ENCODE measurements around the gene MAST4. TPM values are rescaled to one million over a fixed set of nuclear protein-coding genes. Genes with fewer than 3 reads are reported as not detected.

MAST4 gene
- total RNA-seq, 1 donor from 2014 or later, result 19.1 TPM

DNA sequence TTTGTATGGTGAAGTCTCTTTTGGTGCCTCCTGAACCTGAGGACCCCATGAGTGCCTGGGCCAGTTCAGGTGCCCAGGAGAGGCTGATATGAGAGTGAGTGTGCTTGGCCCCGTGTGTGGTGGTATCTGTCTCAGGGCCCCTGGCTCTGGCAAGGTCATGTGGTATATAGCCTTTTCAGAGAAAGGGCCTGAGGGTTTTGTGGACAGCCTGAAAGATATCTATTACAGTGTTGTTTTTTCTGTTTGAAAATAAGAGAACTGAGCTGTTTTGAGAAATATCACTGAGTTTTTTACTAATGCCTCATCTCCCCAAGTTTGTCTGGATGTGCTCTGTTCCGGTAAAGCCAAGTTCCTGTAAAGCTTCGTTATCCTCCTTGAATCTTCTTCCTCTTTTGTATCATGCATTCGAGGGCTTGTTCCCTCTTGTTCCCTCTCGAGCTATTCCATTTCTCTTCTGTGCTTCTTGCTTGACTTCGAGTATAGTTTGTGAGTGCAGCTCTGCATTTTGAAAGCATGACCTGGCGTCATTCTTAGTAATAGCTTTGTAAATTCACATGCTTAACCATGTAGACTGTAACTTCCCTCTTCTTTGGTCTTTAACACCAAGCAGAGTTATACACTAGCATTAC is 122.3 kb downstream of the MAST4 start:
- DNase-seq (ENCODE audit: low read depth), result no peak
- TF ChIP-seq, protein P1, sequence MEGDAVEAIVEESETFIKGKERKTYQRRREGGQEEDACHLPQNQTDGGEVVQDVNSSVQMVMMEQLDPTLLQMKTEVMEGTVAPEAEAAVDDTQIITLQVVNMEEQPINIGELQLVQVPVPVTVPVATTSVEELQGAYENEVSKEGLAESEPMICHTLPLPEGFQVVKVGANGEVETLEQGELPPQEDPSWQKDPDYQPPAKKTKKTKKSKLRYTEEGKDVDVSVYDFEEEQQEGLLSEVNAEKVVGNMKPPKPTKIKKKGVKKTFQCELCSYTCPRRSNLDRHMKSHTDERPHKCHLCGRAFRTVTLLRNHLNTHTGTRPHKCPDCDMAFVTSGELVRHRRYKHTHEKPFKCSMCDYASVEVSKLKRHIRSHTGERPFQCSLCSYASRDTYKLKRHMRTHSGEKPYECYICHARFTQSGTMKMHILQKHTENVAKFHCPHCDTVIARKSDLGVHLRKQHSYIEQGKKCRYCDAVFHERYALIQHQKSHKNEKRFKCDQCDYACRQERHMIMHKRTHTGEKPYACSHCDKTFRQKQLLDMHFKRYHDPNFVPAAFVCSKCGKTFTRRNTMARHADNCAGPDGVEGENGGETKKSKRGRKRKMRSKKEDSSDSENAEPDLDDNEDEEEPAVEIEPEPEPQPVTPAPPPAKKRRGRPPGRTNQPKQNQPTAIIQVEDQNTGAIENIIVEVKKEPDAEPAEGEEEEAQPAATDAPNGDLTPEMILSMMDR (IDR thresholded peaks at IDR 0.05; ENCODE audit: insufficient read depth, low read length, poor library complexity, severe bottlenecking), result no peak
- Histone ChIP-seq H3K36me3 (ENCODE audit: control insufficient read depth, insufficient read depth, low read length) (no peaks in the 10 kb centered on the region), H3K27me3 (ENCODE audit: control insufficient read depth, insufficient read depth, low read length) (no peaks in the 10 kb centered on the region), H3K4me3 (ENCODE audit: low read depth, low read length) (no peak overlapping the region)

DNA sequence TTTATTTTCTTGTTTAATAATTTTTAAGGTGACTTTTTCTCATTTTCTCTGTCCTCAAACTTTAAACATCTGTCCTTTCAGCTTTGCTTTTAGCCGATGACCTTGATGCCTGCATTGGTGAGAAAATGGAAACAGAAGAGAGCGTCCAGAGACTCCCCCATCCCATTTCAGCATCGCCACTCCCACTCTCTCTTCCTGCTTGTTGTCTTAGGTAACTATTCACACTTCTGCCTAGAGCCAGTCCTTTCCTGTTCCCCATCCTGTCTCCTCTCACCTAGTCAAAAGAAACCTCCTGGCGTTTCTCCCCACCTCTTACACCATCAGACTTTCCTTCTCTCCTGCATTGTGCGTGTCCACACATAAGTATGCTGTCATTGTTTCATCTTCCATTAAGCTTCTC is 124.6 kb downstream of the MAST4 start:
- no peaks in the 10 kb centered on the region for H3K36me3 ChIP-seq (ENCODE audit: control insufficient read depth, insufficient read depth, low read length)
- no peak overlapping the region for H3K4me3 ChIP-seq (ENCODE audit: low read depth, low read length)
- no peak for DNase-seq (ENCODE audit: low read depth)
- H3K27me3 ChIP-seq (ENCODE audit: control insufficient read depth, insufficient read depth, low read length), result no peaks in the 10 kb centered on the region
- TF ChIP-seq, protein P1 (IDR thresholded peaks at IDR 0.05; ENCODE audit: insufficient read depth, low read length, poor library complexity, severe bottlenecking), result no peak

DNA sequence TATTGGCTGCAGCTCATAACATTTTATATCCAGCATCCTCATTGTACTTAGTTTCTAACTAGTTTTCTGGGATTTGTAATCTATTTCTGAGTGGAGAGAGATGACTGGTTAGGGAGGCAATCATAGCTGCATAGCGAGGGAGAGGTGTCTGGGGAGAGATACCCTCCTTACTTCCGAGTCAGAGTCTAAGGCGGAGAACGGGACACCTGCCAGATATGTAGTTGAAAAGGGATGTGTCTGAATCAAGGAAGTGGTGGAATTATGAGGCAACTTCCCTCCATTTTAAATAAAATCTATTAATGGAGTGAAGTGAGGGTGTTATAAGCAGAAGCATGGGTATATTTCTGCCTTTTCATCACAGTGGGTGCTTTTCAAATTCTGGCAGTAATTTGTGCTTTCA is 126.5 kb downstream of the MAST4 start:
- TF ChIP-seq, protein P1 (IDR thresholded peaks at IDR 0.05; ENCODE audit: insufficient read depth, low read length, poor library complexity, severe bottlenecking), result no peak
- H3K27me3 ChIP-seq (ENCODE audit: control insufficient read depth, insufficient read depth, low read length), result no peaks in the 10 kb centered on the region
- no peak overlapping the region for H3K4me3 ChIP-seq (ENCODE audit: low read depth, low read length)
- no peak for DNase-seq (ENCODE audit: low read depth)
- no peaks in the 10 kb centered on the region for H3K36me3 ChIP-seq (ENCODE audit: control insufficient read depth, insufficient read depth, low read length)

DNA sequence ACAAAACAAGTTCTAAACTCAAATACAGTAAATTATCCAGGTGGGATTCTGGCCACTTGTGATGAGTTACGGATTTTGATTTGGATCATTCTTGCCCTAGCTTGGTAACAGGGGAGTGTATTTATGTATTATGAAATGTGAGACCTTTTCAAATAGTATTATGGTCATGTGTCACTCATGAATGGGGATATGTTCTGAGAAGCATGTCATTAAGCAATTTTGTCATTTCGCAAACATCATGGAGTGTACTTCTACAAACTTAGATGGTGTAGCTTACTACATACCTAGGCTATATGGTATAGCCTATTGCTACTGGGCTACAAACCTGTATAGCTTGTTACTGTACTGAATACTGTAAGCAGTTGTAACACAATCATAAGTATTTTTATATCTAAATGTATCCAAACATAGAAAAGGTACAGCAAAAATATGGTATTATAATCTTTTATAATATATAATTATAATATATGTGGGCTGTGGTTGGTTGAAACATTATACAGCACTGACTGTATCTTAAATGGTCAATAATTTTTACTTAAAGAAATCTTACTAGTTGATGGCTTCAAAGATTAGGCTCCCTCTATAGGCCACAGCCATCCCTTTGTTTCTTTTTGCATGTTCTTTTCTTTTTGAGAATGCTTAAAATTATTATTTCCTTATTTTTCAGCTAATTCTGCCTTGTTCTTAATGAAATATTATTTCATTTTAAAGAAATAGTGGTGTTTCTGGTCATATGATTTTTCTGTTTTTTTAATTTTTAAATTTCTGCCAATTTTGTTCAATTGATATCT is 128.4 kb downstream of the MAST4 start:
- no peaks in the 10 kb centered on the region for H3K27me3 ChIP-seq (ENCODE audit: control insufficient read depth, insufficient read depth, low read length)
- H3K4me3 ChIP-seq (ENCODE audit: low read depth, low read length), result no peak overlapping the region
- no peaks in the 10 kb centered on the region for H3K36me3 ChIP-seq (ENCODE audit: control insufficient read depth, insufficient read depth, low read length)
- DNase-seq (ENCODE audit: low read depth), result no peak
- TF ChIP-seq, protein P1 (IDR thresholded peaks at IDR 0.05; ENCODE audit: insufficient read depth, low read length, poor library complexity, severe bottlenecking), result peak; percentile 32

DNA sequence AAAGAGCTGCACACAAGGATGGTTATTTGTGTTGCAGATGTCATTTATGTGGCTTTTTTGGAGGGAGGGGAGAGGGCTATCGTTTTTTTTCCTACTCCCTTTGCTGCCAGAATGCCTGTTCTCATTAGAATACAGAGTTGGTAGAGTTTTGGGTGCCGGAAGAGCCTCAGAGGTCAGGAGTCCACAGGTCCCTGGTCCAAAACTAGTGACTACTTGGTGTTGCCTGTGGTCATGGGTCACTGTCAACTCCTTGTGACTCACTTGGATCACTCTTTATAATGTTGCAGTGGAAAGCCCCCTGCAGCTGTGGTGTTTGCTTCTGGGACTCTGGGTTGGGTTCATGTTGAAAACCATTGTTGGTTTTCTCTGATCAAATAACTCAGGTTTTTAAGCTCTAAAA is 131.4 kb downstream of the MAST4 start:
- no peaks in the 10 kb centered on the region for H3K36me3 ChIP-seq (ENCODE audit: control insufficient read depth, insufficient read depth, low read length)
- TF ChIP-seq, protein P1 (IDR thresholded peaks at IDR 0.05; ENCODE audit: insufficient read depth, low read length, poor library complexity, severe bottlenecking), result no peak
- no peak for DNase-seq (ENCODE audit: low read depth)
- H3K27me3 ChIP-seq (ENCODE audit: control insufficient read depth, insufficient read depth, low read length), result no peaks in the 10 kb centered on the region
- no peak overlapping the region for H3K4me3 ChIP-seq (ENCODE audit: low read depth, low read length)

Measured in kidney epithelial cell (primary cell).